ENCODE measurements around the gene EFCAB6.

The EFCAB6 gene

GRCh38 chr22:43569111-43569510, 243.0 kb downstream of the EFCAB6 start:
- no peak for DNase-seq

- no peak for DNase-seq
These were observed 244.3 kb downstream of the EFCAB6 start for GRCh38 chr22:43567691-43568324.

GRCh38 chr22:43566561-43567332, 245.4 kb downstream of the EFCAB6 start:
- DNase-seq = no peak

GRCh38 chr22:43566021-43566420, 246.1 kb downstream of the EFCAB6 start:
- no peak for DNase-seq

GRCh38 chr22:43564859-43565258, 247.2 kb downstream of the EFCAB6 start:
- DNase-seq = no peak

GRCh38 chr22:43563571-43563970, 248.5 kb downstream of the EFCAB6 start:
- DNase-seq = no peak

GRCh38 chr22:43562843-43563242, 249.3 kb downstream of the EFCAB6 start:
- no peak for DNase-seq

- DNase-seq = no peak
These were observed 250.5 kb downstream of the EFCAB6 start for GRCh38 chr22:43561415-43562178.

- no peak for DNase-seq
These were observed 251.5 kb downstream of the EFCAB6 start for GRCh38 chr22:43560651-43561050.

- no peak for DNase-seq
These were observed 256.3 kb downstream of the EFCAB6 start for GRCh38 chr22:43555561-43556515.

GRCh38 chr22:43554694-43555365, 257.3 kb downstream of the EFCAB6 start:
- no peak for DNase-seq

- DNase-seq = no peak
These were observed 257.9 kb downstream of the EFCAB6 start for GRCh38 chr22:43554259-43554636.

GRCh38 chr22:43553451-43554258, 258.4 kb downstream of the EFCAB6 start:
- DNase-seq = no peak

- DNase-seq = no peak
These were observed 261.4 kb downstream of the EFCAB6 start for GRCh38 chr22:43550672-43551071.

GRCh38 chr22:43550024-43550620, 262.0 kb downstream of the EFCAB6 start:
- DNase-seq = no peak

- DNase-seq = no peak
These were observed 265.9 kb downstream of the EFCAB6 start for GRCh38 chr22:43546186-43546585.

- DNase-seq = no peak
These were observed 267.8 kb downstream of the EFCAB6 start for GRCh38 chr22:43544289-43544673.

- DNase-seq = no peak
These were observed 268.4 kb downstream of the EFCAB6 start for GRCh38 chr22:43543522-43544288.

GRCh38 chr22:43542681-43543521, 269.2 kb downstream of the EFCAB6 start:
- no peak for DNase-seq

All from NCI-H2107 (cell line).